Colonic mucosa (tissue), 4 donors: ENCODE results near the gene MARK3. TPM values are rescaled to one million over a fixed set of nuclear protein-coding genes. Genes with fewer than 3 reads are reported as not detected.

Experiments used
- DNase-seq: peaks from one replicate; pipeline ENCODE4 v3.0.0-alpha.2; 2020
- H3K27ac ChIP-seq: fragments of 200-600 bp; one replicate; pipeline ENCODE4 v1.8.0; 2021
- H3K27me3 ChIP-seq: fragments of 200-600 bp; one replicate; pipeline ENCODE4 v1.8.0; 2021
- H3K36me3 ChIP-seq: fragments of 200-600 bp; one replicate; pipeline ENCODE4 v1.8.0; 2021
- H3K4me1 ChIP-seq: fragments of 200-600 bp; one replicate; pipeline ENCODE4 v1.8.0; 2021; ENCODE audit warnings: mild to moderate bottlenecking
- H3K4me3 ChIP-seq: fragments of 200-600 bp; one replicate; pipeline ENCODE4 v1.8.0; 2021
- H3K9ac ChIP-seq, 2 donors: one replicate each; pipeline ENCODE4 v1.7.0; 2013; ENCODE audit warnings: control low read depth in 2 of 2, low read depth in 2 of 2, low read length in 2 of 2
- H3K9me3 ChIP-seq: fragments of 200-600 bp; one replicate; pipeline ENCODE4 v1.8.0; 2021
- CTCF ChIP-seq: fragments of 200-600 bp; IDR thresholded peaks from one replicate; pipeline ENCODE4 v1.8.0; 2022; ENCODE audit warnings: antibody characterized with exemption, mild to moderate bottlenecking
- intact Hi-C: fragments of 100-400 bp; cut with DNase I; formaldehyde crosslinking; loops from one replicate; pipeline ENCODE4 v1.14.1; 2022
- total RNA-seq, 2 donors: library from RNA; stranded (reverse); fragmentation: NEBNext Ultra II Directional in 1 of 2; extraction: Animal tissue kit (Norgen Biotek cat#: 25700) in 1 of 2; gene quantifications; one replicate each; pipeline ENCODE4 v1.2.1, GENCODE V29; 2021
- donor health status: healthy.
- donor health status: DM: no; HTN: no; CAD: no.
- donor health status: DM: no; HTN: no; CAD: no.

Gene MARK3
- total RNA-seq, 2 donors from 2014 or later, result 52.5 to 63.6 TPM

DNA sequence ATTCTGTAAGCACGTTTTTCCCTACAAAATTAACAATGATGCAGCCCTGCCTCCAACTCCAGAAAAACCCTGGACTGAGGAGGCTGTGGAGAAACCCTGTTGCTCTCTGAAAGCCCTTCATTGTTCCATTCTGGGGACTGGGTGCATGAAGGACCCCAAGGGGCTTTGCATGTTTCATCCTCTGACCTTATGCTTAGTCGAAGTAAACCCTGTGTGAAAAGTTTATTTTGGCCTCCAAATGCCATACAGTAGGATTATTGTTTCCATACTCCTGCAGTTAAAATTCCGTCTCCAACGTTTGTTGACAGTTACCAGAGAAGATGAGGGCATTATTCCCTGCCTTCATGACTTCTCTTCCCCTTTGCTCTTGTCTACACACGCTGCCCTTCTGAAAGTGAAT is 91.4 kb downstream of the MARK3 start:
- Histone ChIP-seq H3K4me1 (no peaks in the 10 kb centered on the region), H3K4me3 (no peak overlapping the region), H3K9me3 (no peaks in the 10 kb centered on the region), H3K36me3 (peaks cover 13% of the 10 kb centered on the region), H3K27ac (no peak overlapping the region), H3K9ac (no peak overlapping the region), H3K27me3 (no peaks in the 10 kb centered on the region)
- no peak for TF ChIP-seq CTCF
- no peak for DNase-seq
- intact Hi-C loops, result no loop called here

GRCh38 chr14:103480595-103480994 is 95.4 kb downstream of the MARK3 start:
- H3K9ac ChIP-seq, result no peak overlapping the region
- no peaks in the 10 kb centered on the region for H3K9me3 ChIP-seq
- H3K36me3 ChIP-seq, result peaks cover 2% of the 10 kb centered on the region
- intact Hi-C loops, result no loop called here
- H3K27me3 ChIP-seq, result no peaks in the 10 kb centered on the region
- no peak for TF ChIP-seq CTCF
- DNase-seq, result no peak
- H3K4me1 ChIP-seq, result no peaks in the 10 kb centered on the region
- no peak overlapping the region for H3K27ac ChIP-seq
- no peak overlapping the region for H3K4me3 ChIP-seq

- TF ChIP-seq CTCF, result no peak
- no peaks in the 10 kb centered on the region for H3K9me3 ChIP-seq
- no peak overlapping the region for H3K9ac ChIP-seq
- intact Hi-C loops, result no loop called here
- no peaks in the 10 kb centered on the region for H3K27me3 ChIP-seq
- no peak for DNase-seq
- no peak overlapping the region for H3K27ac ChIP-seq
- no peaks in the 10 kb centered on the region for H3K36me3 ChIP-seq
- no peaks in the 10 kb centered on the region for H3K4me1 ChIP-seq
- H3K4me3 ChIP-seq, result no peak overlapping the region
These were observed 98.4 kb downstream of the MARK3 start for GRCh38 chr14:103483600-103483999.

DNA sequence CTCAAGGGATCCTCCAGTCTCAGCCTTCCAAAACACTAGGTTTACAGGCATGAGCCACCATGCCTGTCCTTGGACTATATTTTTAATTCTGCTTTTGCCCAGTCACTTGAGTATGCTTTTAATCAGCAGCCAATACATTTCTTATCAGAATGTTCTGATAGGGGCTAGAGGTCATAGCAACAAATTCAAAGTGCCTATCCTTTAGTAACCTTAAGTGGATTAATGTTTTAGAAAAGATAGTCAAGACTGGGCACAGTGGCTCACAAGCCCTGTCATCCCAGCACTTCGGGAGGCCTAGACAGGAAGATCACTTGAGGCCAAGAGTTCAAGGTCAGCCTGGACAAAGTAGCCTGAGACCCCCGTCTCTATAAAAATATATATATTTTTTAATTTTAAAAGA is 100.3 kb downstream of the MARK3 start:
- TF ChIP-seq CTCF, result no peak
- Histone ChIP-seq H3K9ac (no peak overlapping the region), H3K36me3 (no peaks in the 10 kb centered on the region), H3K4me1 (no peaks in the 10 kb centered on the region), H3K9me3 (no peaks in the 10 kb centered on the region), H3K27me3 (no peaks in the 10 kb centered on the region), H3K4me3 (no peak overlapping the region), H3K27ac (no peak overlapping the region)
- no peak for DNase-seq
- intact Hi-C loops, result no loop called here

DNA sequence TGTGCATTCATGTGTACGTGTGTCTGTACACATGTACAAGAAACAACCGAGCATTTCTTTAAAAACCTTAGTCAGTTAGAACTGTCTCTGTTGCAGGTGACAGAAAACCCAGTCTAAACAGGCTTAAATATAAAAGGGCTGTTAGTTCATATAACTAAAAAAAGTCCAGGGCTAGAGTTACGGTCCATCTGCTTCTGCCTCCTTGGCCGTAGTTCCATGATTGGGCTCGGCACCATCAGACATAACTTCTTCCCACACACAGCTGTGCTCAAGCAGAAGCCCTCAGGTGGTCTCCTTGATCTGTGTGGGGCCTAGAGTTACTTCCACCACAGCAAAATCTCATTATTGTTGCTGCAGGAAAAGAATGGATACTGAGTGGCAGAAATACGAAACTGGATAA is 102.9 kb downstream of the MARK3 start:
- Histone ChIP-seq H3K27me3 (no peaks in the 10 kb centered on the region), H3K4me3 (no peak overlapping the region), H3K4me1 (no peaks in the 10 kb centered on the region), H3K9me3 (no peaks in the 10 kb centered on the region), H3K27ac (no peak overlapping the region), H3K36me3 (no peaks in the 10 kb centered on the region), H3K9ac (no peak overlapping the region)
- intact Hi-C loops, result no loop called here
- no peak for TF ChIP-seq CTCF
- DNase-seq, result no peak

GRCh38 chr14:103488960-103489359 is 103.7 kb downstream of the MARK3 start:
- Histone ChIP-seq H3K9me3 (no peaks in the 10 kb centered on the region), H3K4me1 (no peaks in the 10 kb centered on the region), H3K27ac (no peak overlapping the region), H3K4me3 (no peak overlapping the region), H3K36me3 (no peaks in the 10 kb centered on the region), H3K27me3 (no peaks in the 10 kb centered on the region), H3K9ac (no peak overlapping the region)
- intact Hi-C loops, result no loop called here
- DNase-seq, result no peak
- TF ChIP-seq CTCF, result no peak
